ENCODE results near the gene RAB32. TPM values are rescaled to one million over a fixed set of nuclear protein-coding genes. Genes with fewer than 3 reads are reported as not detected.

The RAB32 gene
- total RNA-seq, 1 experiment from 2014 or later: 4.7 TPM

DNA sequence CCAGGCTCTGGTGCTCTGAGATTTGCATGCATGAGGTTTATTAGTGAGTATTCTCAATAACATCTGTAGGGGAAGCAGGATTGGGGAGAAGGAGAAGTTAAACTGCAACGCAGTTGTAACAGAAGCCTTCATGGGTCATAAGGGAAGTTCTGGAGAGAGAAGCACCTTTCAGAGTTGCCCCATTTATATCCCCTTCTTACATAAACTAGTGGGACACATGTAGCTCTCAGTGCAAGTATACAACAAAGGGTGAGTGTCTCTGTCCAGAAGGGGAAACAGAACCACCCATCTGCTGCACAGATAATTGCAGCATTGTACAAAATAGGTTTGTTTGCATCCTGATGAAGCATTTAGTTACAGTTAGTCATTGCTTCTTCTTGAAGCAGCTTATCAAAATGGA, 50.9 kb downstream of the RAB32 start:
- Histone ChIP-seq H2AK5ac (ENCODE audit: insufficient read length, low read length) (no peak overlapping the region), H3K23ac (ENCODE audit: insufficient read length, low read depth, low read length) (no peak overlapping the region), H3K27ac (ENCODE audit: insufficient read length, low read depth, low read length) (no peak overlapping the region), H3K9me3 (ENCODE audit: control insufficient read depth, low read depth, low read length) (no peaks in the 10 kb centered on the region), H4K20me1 (ENCODE audit: control insufficient read depth, insufficient read depth, insufficient read length) (no peaks in the 10 kb centered on the region), H2BK12ac (ENCODE audit: insufficient read length, low read depth, low read length) (no peak overlapping the region), H3K56ac (ENCODE audit: insufficient read length, low read depth, low read length) (no peak overlapping the region), H2BK120ac (ENCODE audit: low read depth, low read length, poor library complexity, severe bottlenecking) (no peak overlapping the region), H3K23me2 (ENCODE audit: insufficient read length, low read depth, low read length, poor library complexity, severe bottlenecking) (peaks cover 5% of the 10 kb centered on the region), H3K14ac (ENCODE audit: insufficient read depth, low read length) (no peak overlapping the region), H3K18ac (ENCODE audit: insufficient read length, low read depth, low read length) (no peak overlapping the region), H2AFZ (ENCODE audit: low read length) (no peak overlapping the region), H2BK20ac (ENCODE audit: low read depth, low read length, poor library complexity, severe bottlenecking) (no peak overlapping the region), H3K9ac (ENCODE audit: extremely low read depth, insufficient read length, low read length) (no peak overlapping the region), H3K27me3 (ENCODE audit: insufficient read depth, low read length) (no peaks in the 10 kb centered on the region), H3K4ac (ENCODE audit: low read depth, low read length) (no peak overlapping the region), H4K91ac (ENCODE audit: insufficient read length, low read depth, low read length) (no peak overlapping the region), H2BK15ac (ENCODE audit: low read depth, low read length) (no peak overlapping the region), H4K8ac (replicated peaks; ENCODE audit: insufficient read length, low read depth, low read length) (no peak overlapping the region), H2BK5ac (ENCODE audit: insufficient read length, low read length) (no peak overlapping the region), H4K5ac (ENCODE audit: insufficient read length, low read depth, low read length) (no peak overlapping the region), H3K79me1 (ENCODE audit: insufficient read depth, low read depth, low read length, poor library complexity, severe bottlenecking) (no peaks in the 10 kb centered on the region), H3K4me1 (ENCODE audit: insufficient read depth, low read length) (no peaks in the 10 kb centered on the region), H3T11ph (ENCODE audit: low read length) (no peak overlapping the region), H3K79me2 (ENCODE audit: insufficient read depth, low read length) (no peaks in the 10 kb centered on the region), H3K4me2 (ENCODE audit: insufficient read depth, insufficient read length, low read length) (no peak overlapping the region)
- no peaks in the 10 kb centered on the region for H3K9me3 Mint-ChIP-seq
- TF ChIP-seq, protein P1, sequence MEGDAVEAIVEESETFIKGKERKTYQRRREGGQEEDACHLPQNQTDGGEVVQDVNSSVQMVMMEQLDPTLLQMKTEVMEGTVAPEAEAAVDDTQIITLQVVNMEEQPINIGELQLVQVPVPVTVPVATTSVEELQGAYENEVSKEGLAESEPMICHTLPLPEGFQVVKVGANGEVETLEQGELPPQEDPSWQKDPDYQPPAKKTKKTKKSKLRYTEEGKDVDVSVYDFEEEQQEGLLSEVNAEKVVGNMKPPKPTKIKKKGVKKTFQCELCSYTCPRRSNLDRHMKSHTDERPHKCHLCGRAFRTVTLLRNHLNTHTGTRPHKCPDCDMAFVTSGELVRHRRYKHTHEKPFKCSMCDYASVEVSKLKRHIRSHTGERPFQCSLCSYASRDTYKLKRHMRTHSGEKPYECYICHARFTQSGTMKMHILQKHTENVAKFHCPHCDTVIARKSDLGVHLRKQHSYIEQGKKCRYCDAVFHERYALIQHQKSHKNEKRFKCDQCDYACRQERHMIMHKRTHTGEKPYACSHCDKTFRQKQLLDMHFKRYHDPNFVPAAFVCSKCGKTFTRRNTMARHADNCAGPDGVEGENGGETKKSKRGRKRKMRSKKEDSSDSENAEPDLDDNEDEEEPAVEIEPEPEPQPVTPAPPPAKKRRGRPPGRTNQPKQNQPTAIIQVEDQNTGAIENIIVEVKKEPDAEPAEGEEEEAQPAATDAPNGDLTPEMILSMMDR (conservative IDR thresholded peaks at IDR 0.05): no peak
- no peak overlapping the region for H3K27ac Mint-ChIP-seq
- H3K4me3 Mint-ChIP-seq: no peak overlapping the region
- no peaks in the 10 kb centered on the region for H3K36me3 Mint-ChIP-seq (ENCODE audit: insufficient read depth in 1 of 3, low read depth in 3 of 3)
- WGBS (ENCODE audit: extremely low coverage, insufficient read length, low lambda C conversion rate): no CpG with 5 or more reads among the region's 1 CpG
- DNase-seq: no peak
- peaks cover 10% of the 10 kb centered on the region in 2 experiments for H3K4me1 Mint-ChIP-seq
- peaks cover 7% of the 10 kb centered on the region for H3K27me3 Mint-ChIP-seq (ENCODE audit: low read depth)
